GM18873 (cell line): ENCODE results near the gene TEAD3.
"Not testable (repeated sequence)": the region's sequence is repeated elsewhere in the genome, so short reads cannot be mapped to it uniquely, and the experiment has no call there.

ENCODE experiments used
- ATAC-seq: cut with Tn5 transposase; IDR thresholded peaks from one replicate; pipeline ENCODE4 v1.9.1; 2021; ENCODE audit warnings: mild to moderate bottlenecking, moderate library complexity, moderate number of reproducible peaks; ENCODE audit not compliant: unreplicated experiment, low FRiP score

Gene TEAD3

DNA sequence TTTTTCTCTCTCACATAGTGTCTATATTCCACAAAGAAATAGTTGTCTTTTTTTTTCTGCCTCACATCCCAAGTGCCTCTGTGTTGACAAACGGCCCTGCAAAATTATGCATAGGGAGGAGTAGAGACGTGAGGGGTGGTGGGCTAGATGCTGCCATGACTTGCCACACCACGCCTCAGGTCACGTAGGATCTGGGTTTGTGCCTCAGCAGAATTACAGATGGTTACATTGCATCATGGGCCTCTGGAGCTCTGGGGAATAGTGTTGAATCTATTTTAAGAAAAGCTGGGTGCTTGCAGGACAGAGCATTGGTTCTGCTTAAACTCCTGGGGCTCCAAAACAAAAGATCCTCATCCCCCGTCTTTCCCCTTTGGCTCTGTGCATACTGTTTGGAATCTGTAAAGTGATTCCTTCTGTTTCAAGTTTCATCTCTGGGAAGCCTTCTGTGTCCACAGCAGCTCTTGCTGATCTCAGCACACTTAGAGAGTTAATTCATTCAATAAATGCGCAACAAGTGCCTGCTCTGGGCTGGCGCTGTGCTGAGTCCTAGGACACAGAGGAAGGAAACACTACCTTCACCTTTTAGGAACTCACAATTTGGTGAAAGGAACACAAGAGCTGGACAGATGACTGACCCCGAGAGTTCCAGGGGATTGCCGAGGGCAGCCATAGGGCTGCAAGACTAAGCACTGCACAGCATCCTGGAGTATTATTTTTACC lies 42.3 kb downstream of the TEAD3 start:
- no peak for ATAC-seq

DNA sequence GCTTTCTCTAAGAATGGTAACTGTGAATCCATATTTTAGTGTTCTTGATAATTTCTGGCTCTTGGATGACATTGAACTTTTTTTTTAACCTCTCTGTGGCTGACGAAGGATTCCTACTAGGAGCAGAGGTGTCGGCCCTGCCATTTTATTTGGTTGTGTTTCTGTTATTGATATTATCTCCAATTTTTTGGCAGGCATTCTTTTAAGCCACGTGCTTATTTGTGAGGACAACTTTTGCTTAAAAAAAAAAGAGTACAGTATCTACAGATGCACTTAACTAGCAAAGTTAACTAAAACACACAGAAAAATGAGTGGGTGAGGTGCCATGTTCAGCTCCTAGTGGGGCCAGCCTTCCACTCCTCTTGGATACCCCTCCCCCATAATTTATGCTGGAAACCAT lies 43.6 kb downstream of the TEAD3 start:
- ATAC-seq, result no peak

DNA sequence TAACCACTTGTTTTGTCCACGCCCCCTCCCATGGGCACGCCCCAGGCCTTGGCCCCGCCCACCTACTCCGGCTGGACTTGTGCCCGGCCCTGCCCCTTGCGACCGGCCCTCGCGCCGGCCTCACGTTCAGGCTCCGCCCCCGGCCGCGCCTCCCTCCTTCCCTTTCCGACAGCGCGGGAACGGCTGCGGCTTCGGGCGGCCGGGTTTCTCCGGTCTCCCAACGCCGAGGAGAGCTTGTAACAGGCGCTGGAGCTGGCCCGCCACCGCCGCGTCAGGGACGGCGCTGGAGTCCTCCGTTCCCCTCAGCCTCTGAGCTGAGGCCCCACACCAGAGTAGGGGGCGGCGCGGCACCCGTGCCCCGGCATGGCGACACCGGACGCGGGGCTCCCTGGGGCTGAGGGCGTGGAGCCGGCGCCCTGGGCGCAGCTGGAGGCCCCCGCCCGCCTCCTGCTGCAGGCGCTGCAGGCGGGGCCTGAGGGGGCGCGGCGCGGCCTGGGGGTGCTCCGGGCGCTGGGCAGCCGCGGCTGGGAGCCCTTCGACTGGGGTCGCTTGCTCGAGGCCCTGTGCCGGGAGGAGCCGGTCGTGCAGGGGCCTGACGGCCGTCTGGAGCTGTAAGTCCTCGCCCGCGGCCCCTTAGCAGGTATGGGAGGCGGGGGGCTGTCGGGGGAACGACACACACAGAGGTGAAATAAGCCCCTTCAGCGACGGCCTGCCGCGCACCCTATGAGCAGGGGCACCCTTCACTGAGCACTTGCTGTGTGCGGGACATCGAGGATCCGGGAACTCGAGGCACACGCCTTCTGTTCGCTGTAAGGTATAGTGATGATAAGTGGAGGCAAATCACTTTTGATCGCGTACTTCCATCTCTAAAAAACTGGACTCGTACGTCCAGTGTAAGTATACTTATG lies 44.4 kb downstream of the TEAD3 start, which contains the start of gene FANCE:
Gene FANCE, plus strand, starts transcription at position 156 of the 908 bp plus-strand sequence. Its CDS starts 208 bp downstream, at position 364.
- peak; percentile 74 for ATAC-seq

DNA sequence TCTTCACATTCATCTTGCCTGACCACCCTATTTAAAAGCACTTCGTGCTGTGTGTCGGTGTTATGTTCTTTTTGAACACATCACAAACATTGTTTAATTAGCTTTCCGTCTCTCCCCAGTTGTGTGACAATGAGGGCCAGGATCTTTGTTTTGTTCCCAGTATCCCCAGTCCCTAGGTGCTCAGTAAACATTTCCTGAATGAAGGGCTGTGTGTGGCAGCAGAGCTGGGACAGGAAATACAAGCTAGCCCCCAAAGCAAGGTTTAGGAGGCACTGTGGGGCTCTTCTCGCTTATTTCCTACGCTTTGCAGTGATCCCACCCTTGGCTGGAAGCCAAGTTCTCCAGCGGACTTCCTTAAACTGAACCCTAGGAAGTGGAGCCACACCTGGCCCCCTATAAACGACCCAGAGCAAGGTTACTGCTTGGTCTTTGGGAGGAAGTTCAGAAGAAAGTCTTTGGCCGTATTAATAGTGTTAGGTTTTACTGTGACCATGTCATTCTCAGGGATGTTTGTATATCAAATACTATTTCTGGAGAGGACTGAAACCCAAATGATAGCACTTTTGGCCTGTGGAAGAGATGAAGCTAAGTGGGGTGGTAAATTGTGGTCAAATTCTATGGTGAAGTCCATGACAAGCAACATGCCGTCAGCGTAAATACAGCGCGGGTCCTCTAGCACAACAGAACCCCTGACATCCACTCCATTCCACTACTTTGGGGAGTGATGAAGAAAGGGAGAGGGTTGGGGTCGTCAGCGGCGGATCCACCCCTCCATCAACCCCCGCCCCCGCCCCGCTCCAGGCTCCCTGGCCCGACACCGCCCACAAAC lies 45.3 kb downstream of the TEAD3 start:
- ATAC-seq, result no peak

DNA sequence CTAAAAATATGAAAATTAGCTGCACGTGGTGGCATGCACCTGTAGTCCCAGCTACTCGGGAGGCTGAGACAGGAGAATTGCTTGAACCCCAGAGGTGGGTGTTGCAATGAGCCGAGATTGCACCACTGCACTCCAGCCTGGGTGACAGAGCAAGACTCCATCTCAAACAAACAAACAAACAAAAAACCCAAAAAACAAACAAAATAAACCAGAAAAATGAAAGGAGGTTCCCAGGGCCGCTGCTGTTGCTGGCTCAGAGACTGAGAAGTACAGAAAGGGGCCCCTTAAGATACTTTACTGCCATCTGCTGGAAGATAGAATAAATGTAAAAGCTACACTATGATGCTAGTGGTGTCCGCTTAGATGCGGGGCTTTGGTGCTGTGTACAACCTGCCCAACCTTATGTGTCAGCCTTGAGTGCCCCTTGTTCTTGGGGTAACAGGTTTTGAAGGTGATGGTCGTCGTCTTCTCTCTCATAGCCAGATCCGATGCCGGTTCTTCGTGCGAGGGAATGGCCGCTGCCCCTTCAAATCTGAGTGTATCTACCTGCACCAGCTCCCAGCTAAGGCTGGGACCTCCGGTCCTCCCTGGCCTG lies 47.5 kb downstream of the TEAD3 start:
- ATAC-seq, result peak; percentile 40

DNA sequence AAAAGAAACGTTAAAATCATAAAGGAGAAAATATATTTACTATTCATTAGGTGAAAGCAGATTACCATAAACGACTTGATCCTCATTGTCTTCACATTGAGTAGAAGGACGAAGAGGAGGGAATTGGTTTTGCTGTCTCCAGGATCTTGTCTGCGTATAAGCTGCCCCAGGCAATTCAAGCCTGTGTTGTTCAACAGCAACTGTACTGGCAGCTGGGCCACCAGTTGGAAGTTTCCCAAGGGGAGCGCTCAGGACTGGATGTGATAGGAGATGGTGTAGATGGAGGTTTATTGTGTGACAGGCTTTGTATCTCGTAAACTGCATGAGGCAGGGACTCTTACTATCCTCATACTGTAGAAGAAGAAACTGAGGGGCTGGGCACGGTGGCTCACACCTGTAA lies 48.7 kb downstream of the TEAD3 start:
- no peak for ATAC-seq

DNA sequence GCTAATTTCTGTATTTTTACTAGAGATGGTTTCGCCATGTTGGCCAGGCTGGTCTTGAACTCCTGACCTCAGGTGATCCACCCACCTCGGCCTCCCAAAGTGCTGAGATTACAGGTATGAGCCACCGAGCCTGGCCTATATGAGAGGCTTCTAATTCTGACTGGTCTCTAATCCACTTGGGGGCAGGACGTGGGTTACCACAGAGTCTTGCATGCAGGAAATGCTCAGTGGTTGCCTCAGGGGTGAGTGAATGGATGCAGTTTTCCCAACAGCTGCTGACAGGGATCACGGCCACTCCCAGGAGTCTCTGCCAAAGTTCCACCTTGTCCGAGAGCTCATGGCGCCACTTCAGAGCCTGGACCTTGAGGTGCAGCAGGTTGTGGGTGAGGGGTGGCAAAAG lies 51.2 kb downstream of the TEAD3 start:
- ATAC-seq, result no peak

DNA sequence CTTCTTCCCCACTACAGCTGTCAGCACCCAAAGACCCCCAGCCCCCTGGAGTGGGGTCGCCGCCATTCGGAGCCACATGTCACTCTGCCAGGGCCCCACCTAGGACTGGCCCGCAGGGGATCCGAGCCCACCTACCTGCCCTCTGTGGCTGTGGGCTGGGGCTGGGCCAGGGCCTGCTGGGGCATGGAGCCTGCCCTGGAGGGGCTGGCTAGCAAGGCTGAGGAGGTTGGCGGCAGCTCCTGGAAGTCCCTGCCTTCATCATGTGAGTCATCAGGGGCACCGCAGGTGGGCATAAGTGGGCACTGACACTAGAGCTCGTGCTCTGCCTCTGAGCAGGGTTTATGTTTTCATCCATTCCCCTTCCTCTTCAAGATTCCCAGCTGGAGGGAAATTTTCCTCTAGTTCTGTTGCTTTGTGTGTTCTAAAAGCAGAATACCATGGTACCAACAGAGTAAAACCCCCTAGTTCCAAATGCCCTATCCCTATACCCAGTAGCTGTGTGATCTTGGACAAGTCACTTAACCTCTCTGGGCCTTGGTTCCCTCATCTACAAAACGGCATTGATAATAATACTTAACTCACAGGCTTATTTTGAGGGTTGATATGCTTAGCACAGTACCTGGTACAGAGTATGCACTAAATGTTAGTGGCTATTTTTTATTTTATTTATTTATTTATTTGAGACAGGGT lies 53.4 kb downstream of the TEAD3 start:
- no peak for ATAC-seq

DNA sequence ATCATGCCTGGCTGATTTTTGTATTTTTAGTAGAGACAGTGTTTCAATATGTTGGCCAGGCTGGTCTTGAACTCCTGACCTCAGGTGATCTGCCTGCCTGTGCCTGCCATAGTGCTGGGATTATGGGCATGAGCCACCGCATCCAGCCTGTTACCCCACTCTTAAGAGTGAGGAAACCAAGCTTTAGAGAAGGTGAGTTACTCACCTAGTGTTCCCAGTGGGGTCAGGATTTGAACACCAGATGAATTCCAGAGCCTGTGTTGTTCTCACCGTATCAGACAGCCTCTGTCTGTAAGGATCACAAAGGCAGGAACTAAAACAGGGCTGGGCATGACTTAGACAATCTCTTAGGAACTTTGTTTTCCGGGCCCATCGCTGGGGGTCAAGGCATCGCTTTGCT lies 54.2 kb downstream of the TEAD3 start:
- ATAC-seq, result no peak

DNA sequence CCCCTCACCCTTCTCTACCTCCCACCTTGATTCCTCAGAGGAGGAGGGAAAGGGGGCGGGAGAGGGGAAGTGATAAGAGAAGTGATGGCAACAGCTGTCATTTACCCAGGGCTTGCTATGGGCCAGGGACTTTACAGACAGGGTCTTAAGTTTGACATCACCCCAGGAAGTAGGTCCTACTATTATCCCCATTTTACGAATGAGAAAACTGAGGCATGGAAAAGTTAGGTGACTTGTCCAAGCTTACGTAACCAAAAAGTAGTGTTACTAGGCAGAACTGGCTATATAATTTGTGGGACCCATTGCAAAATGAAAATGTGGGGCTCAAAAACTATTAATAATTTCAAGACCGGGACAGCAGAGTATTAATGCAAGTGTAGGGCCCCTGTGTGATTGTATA lies 55.2 kb downstream of the TEAD3 start:
- ATAC-seq, result no peak

DNA sequence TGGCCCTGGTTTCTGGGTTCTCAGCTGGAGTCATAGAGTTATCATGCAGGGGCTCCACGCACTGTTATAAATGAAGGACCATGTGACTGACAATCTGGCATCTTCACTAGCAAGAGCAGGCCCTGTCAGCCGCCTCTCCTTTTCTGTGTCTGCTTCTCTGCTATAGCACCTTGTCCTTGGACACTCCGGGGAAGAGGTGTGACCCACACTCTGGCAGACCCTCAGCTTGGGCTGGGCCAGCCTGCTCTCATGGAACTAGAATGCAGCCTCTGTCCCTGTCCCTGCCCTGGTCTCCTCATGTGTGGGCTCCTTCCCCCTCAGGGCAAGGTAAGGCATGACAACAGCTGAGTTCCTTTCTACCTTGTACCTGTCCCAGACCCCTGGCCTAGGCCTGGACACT lies 55.7 kb downstream of the TEAD3 start:
- no peak for ATAC-seq

DNA sequence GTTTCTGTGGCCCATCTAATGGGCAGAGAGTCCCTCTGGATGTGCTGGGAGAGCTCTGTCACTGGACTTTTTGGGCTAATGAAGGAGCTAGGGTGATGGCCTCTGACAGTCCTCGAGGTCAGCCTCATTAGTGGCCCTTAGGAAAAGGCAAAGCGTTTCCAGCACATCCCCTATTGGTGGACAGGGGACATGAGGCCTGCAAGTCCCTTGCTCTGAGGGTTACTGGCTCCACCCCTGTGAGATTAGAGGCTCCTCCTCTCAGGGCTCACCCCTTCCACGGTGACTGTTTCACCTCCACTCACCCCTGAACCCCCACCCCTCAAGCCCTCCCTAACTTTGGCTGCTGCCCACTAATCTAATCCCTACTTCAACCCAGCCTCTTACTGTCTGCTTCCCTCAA lies 57.6 kb downstream of the TEAD3 start:
- ATAC-seq, result no peak

DNA sequence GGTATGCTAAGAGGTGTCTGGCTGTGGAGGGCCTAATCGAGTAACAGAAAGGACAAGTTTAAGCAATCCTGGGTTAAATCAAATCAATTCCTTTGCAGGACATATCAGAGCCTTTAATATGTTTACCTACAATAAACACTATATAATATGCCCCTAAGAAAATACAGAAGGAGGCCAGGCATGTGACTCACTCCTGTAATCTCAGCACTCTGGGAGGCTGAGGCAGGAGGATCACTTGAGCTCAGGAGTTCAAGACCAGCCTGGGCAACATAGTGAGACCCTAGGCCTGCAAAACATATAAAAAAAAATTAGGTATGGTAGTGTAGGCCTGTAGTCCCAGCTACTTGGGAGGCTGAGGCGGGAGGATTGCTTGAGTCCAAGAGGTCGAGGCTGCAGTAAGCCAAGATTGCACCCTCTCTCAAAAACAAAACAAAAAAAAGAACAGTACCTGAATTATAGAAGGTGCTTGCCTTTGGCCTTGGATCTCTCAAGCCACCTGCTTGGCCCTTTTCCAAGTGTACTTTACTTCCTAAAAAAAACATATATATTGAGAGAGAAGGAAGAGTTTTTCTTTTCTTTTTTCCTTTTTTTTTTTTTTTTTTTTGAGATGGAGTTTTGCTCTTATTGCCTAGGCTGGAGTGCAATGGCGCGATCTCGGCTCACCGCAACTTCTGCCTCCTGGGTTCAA lies 58.4 kb downstream of the TEAD3 start:
- not testable (repeated sequence) for ATAC-seq

DNA sequence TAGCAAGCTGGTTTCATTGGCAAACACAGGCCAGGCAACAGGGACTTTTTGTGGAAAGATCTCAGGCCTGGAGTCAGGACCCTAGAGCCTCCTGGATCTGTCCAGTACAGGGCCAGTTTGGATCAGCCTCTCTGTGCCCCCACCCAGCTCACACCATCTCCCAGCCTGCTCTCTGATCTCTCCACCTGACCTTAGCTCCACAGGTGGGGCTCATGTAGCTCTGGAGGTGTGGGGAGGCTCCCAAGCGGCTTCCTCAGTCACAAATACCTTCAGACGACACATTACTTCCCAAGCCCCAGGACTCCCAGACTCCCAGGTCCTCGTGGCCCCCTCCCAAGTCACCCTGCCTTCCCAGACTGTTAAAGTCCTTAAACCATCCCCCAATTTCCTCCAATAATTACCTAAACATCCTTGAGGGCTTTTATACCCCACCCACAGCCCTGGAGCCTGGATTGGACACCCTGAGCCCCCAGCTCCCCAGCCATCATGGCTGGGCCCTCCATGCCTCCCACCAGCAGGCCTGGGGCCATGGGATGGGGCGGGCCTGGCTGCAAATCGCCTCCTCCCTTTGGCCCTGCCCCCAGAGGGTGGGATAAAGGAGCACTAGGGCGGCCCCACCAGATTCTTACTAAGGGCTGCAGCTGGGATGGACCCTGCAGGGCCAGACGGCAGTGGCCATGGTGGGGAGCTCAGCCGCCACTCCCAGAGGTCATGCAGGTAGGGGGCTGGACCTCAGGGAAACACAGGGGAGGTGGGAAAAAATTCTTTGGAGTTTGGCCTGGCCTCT lies 60.6 kb downstream of the TEAD3 start:
- ATAC-seq, result no peak

DNA sequence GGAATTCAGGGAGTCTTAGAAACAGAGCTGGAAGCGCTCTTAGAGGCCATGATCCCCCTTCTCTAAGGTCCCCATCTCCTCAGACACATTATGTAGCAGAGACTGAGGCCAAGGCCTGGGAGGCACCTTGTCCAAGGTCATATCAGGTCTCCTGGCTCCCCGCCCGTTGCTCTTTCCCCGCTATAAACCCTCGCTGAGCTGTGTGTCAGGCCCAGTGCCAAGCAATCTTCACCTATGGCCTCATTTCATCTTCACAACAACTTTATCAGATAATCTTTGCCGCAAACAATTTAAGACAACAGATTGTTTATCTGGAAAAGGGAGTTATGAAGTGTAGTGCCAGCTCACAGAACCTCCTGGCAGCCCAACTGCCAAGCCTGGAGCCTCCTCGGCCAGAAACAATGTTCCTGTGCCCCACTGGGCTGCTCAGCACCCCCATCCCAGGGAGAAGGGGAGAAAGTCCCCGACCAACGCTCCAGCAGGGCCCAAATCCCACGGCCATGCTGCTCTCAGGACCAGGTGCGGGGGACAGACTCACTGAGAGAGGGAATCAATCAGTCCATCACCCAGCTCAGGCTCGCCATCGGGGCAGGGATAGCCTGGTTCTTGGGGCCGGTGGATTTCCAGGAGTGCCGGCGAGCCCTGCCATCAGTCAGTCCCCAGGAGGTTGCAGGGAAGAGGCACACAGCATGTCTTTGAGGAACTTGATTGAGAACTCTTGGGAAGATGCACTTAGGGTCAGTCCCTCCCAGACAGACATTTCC lies 61.6 kb downstream of the TEAD3 start:
- no peak for ATAC-seq

DNA sequence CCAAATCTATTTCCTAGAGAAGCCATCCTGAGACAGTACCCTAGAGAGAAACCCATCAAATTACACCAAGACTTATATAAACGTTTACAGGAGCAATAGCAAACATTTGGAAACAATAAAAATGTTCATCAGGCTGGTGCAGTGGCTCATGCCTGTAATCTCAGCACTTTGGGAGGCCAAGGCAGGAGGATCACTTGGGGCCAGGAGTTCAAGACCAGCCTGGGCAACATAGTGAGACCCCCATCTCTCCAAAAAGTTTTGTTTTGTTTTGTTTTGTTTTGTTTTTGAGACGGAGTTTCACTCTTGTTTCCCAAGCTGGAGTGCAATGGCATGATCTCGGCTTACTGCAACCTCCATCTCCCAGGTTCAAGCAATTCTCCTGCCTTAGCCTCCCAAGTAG lies 64.2 kb downstream of the TEAD3 start:
- ATAC-seq, result not testable (repeated sequence)

DNA sequence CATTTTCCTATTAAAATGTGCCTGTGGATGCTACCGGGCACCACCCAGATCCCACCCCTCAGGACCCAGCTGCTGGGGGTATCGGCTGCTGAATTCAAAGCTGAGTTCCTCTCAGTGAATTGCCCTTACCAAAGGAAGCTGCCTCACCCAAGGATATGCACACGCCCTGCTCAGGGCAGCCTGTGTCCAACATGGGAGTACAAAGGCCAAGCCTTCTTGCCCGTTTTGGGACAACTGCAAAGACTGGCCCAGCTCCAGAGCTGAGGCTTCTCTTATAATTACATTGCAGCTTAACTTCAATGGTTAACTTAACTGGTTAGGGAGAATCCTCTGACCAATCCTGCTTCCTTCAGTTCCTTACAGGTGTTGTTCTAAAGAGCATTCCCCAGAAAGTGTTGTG lies 64.6 kb downstream of the TEAD3 start:
- no peak for ATAC-seq

DNA sequence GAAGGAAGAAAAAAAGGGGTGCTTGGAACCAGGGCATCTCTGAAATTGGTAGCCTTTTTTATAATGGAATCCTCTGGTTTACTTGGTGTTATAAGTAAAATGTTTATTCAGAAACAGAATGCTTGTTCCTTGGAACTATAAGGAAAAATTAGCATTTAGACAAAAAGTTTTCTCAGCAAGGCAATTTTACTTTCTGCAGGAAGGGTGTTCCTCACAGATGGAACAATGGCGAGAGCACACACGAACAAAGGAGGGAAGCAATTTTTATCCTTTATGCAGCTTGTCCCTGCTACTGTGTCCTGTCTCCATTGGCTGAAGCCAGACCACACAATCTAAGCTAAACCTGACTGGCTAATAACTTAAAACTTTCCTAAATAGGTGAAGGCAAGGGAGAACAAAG lies 67.4 kb downstream of the TEAD3 start:
- no peak for ATAC-seq
